Cerebellar cortex (tissue), 1 donor: ENCODE data around the gene DNAH3.
"Not testable (repeated sequence)": the region's sequence is repeated elsewhere in the genome, so short reads cannot be mapped to it uniquely, and the experiment has no call there.

Source experiments
- DNase-seq: peaks from one replicate; pipeline ENCODE4 v3.0.0-alpha.2; 2015; ENCODE audit warnings: low spot score

The DNAH3 gene

DNA sequence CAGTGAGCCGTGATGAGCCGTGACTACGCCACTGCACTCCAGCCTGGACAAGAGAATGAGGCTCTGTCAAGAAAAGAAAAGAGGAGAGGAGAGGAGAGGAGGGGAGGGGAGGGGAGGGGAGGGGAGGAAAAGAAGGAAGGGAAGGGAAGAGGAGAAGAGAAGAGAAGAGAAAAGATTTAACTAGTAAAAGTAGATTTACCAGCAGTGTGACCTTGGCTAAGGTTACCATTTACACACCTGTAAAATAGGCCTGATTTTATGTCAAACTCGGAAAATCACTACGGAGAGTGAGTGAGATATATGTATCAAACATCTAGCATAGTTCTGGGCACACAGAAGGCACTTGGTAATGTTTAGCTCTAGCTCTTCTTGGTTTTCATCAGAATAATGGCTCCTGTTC is 140.8 kb downstream of the DNAH3 start:
- no peak for DNase-seq

DNA sequence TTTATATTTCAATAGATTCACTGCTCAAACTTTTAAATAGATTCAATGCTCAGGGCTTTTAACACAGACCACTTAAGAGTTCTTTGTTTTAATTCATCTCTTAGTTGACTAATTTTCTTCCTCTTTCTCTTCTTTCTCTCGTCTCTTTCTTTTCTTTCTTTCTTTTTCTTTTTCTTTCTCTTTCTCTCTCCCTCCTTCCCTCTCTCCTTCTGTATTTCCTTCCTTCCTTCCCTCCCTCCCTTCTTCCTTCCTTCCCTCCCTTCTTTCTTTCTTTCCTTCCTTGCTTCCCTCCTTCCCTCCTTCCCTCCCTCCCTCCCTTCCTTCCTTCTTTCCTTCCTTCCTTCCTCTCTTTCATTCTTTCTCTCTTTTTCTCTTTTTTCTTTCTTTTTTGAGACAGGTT is 145.6 kb downstream of the DNAH3 start:
- no peak for DNase-seq

DNA sequence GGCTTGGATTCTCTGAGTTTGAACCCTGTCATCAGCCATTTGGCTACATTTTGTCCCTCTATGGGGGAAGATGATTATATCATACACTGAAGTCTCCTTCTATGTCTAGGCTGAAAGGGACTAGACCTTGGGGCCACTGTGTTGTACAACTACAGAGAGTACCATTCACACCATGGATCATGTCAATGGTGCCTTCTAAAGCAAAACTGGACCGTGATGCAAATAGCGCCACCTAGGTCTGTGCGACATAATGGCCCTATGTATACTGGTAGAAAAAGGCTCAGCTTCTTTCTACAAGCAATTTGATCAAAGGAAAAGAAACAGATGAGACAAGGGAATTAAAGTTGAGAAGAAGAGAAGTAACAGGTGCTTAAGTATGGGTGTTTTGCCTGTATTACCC is 149.4 kb downstream of the DNAH3 start:
- peak; percentile 22 for DNase-seq

DNA sequence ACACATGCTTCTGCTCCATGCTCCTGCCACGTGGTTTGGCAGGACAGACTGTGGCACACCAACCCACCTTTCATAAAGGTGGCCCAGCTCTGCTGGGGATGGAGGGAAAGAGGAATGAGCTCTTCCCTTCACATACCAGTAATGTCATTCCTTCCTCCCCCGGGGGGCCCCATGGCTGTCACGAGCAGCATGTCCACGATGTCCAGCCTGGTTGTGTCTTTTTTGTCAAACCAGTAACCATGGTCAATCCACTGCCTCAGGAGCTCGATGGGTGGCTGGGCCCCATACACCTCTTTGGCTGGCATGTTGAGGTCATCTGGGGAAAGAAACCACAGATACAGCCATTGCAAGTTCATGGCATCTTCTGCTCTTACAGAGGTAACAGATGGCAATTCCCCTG is 153.5 kb downstream of the DNAH3 start:
- no peak for DNase-seq

DNA sequence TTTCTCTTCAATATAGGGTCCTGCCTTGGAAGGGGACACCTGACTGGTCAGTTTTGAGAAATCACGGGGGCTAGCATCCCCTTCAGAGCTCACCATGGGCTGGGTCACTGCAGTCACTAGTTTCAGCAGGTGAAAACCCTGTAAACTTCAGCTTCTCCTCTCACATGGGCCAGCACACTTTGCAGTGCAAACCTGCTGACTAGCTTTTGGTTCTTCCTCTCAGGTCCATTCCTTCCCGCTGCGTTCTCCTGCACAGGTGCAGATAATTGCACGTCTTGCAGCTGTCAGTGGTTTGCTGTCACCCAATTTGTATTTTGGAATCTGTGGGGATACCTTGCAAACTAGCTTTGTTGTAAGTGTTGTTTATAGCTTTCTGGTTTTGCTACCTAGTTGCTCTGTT is 154.9 kb downstream of the DNAH3 start:
- no peak for DNase-seq

DNA sequence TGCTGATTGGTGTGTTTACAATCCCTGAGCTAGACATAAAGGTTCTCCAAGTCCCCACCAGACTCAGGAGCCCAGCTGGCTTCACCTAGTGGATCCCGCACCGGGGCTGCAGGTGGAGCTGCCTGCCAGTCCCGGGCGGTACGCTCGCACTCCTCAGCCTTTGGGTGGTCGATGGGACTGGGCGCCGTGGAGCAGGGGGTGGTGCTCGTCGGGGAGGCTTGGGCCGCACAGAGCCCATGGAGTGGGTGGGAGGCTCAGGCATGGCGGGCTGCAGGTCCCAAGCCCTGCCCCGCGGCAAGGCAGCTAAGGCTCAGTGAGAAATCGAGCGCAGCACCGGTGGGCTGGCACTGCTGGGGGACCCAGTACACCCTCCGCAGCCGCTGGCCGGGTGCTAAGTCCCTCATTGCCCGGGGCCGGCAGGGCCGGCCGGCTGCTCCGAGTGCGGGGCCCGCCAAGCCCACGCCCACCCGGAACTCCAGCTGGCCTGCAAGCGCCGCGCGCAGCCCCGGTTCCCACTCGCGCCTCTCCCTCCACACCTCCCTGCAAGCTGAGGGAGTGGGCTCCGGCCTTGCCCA is 161.1 kb downstream of the DNAH3 start:
- DNase-seq, result not testable (repeated sequence)

DNA sequence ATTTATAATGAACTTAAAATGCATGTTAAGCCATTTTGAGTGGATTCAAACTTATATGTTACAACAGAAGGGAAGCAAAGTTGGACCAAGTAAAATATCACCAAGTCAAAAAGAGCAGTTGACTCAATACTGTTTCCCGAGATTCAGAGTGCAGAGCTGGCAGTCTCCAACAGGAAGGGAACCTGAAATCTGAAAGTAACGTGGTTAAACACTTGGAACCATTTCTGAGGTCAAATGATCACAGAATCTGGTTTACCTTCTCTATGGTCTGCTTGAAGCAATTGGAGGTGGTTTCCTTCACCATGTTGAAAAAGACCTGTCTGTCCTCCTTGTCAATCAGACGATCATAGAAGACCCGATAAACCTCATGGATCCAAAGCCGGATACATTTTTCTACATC is 163.6 kb downstream of the DNAH3 start:
- DNase-seq, result no peak

DNA sequence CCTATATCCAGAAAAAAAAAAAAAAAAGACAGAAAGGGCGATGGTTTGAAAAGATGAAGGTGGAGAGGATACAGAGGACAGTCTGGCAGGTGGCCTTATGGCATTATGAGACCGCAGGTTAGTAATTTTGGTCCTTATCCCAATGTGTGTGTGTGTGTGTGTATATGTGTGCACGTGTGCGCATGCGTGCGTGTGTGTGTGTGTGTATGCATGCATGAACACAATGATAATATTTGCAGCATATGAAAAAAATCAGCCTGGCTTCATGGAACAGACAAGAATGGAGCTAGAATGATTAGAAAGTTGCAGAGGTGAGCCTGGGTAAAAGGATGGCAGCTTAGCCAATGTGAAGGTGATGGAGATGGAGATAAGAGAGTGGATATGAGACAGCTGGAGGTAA is 166.6 kb downstream of the DNAH3 start:
- DNase-seq, result no peak

DNA sequence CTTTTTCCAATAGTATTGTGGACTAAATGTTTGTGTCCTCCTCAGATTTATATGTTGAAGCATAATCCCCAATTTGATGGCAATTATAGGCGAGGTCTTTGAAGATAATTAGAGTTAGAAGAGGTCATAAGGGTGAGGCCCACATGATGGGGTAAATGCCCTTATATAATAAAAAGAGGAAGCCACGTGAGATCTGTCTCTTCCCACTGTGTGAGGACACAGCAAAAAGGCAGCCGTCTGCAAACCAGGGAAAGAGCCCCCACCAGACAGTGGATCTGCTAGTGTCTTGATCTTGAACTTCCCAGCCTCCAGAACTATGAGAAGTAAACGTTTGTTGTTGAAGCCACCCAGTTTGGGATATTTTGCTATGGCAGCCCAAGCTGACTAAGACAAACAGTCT is 174.1 kb downstream of the DNAH3 start:
- DNase-seq, result no peak

DNA sequence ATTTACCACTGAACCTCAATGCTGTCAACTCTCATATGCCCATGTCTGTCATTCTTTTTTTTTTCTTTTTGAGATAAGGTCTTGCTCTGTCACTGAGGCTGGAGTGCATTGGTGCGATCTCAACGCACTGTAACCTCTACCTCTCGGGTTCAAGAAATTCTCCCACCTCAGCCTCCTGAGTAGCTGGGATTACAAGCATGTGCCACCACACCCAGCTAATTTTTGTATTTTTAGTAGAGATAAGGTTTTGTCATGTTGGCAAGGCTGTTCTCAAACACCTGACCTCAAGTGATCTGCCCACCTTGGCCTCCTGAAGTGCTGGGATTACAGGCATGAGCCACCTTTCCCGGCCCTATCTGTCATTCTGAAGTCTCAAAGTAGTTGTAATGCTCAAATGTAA is 177.4 kb downstream of the DNAH3 start:
- DNase-seq, result not testable (repeated sequence)

DNA sequence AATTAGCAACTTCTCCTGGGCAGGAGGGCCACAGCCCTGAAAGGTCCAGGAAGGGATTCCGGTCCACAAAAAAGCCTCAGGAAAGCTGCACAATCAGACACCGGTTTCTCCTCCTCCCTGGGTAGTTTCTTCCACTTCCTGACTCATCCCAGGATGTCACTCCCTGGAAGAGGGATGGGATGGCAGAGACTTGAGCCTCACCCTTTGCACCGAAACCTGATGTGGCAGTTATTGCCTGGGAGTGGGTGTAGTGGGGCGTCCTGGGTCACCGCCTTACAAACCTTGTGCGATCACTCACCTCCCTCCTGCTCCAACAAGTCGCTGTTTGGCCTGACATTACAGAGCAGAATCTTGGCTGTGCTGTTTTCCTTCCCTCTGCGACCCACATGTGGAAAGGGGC is 179.2 kb downstream of the DNAH3 start:
- DNase-seq, result no peak

DNA sequence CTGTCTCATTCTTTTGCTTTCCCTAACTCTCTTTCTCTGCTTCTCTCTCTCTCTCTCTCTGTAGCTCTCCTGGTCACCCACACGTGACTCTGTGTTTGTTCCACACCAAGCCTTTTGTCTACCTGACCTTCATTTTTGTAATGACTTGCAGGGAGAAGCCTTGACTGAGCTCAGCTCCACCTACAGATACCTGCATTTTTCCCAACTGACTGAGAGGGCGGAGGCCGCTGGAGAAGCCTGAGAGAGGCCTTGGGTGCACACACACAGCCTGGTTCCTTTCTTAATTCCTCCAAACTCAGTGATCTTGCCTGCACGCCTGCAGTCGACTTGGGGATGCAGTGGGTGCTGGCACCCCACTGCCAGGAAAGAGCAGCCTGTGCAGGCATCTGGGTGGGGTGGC is 181.3 kb downstream of the DNAH3 start:
- no peak for DNase-seq

DNA sequence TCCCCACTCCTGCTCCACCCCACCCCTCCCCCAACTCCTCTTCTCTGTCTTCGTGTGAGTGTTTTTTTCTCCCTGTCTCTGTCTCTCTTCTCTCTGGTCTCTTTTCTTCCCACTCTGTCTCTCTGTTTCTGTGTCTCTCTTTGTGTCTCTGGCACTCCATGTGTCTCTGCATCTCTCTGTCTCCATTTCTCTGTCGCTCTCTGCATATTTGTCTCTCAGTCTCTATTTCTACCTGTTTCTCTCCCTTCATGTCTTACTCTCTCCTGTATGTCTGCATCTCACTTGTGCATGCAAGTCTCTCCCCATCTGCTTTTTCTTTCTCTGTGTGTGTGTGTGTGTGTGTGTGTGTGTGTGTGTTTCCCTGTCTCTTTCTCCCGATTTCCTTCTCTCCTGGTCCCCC is 181.9 kb downstream of the DNAH3 start:
- no peak for DNase-seq

DNA sequence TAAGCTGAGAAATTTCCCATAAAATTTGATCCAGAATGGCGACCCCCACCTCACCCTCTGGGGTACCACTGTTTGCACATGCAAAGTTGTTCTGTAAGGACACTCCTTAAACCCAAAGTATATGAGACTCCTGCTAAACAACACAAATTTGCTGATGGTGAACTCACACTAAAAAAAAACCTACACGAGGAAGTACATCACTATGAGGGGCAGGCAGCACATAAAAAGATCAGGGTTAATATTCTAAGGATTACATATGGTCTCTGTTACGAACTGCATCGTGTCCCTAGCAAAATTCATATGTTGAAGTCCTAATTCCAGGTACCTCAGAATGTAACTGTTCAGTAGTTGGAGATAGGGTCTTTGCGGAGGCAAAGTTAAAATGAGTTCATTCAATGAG is 189.7 kb downstream of the DNAH3 start:
- no peak for DNase-seq

DNA sequence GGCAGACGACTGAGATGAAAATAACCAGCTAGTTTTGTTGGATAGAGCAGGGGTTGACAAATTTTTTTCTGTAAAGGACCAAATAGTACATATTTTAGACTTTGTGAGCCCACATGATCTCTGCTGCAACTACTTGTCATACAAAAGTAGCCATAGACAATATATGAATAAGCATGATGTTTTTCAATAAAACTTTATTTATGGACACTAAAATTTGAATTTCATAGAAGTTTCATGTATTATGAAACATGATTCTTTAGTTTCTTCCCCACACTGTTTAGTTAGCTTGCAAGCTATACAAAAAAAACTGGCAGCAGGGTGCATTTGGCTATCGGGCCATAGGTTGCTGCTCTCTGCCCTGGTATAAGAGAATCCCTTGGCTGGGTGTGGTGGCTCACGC is 193.5 kb downstream of the DNAH3 start:
- DNase-seq, result no peak

DNA sequence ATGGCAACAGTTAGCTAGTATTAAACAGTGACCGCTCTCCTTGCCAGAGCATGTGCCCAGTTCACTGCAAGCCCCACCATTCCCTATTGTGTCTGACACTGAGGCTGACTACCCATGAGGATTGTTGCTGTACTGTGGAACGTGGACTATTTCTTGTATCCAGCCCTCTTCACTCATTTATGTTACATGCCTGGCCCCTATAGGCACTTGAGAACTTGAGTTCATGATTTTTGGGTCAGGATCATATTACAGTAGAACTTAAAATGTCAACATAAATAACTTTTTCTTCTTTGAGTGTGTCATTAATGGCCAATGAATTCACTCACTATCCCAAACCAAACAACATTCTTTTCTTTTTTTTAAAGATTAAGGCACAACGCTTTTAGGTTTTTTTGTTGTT is 194.3 kb downstream of the DNAH3 start:
- no peak for DNase-seq

DNA sequence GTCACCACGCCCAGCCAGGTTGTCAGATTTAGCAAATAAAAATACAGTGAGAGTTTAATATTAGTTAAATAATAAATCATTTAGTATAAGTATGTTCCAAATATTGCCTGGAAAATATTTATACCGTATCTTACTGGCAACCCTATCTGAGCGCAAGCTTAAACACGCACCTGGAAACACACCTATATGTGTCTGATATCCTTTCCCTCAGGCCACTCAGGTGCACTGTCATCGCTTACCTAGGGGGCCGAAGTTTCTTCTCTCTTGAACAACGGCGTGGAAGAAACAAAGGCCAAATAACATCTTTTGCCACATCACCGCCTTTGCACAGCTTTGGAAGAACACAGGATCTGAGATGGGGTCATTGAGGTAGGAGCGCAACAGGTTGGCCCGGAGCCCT is 196.1 kb downstream of the DNAH3 start:
- no peak for DNase-seq

DNA sequence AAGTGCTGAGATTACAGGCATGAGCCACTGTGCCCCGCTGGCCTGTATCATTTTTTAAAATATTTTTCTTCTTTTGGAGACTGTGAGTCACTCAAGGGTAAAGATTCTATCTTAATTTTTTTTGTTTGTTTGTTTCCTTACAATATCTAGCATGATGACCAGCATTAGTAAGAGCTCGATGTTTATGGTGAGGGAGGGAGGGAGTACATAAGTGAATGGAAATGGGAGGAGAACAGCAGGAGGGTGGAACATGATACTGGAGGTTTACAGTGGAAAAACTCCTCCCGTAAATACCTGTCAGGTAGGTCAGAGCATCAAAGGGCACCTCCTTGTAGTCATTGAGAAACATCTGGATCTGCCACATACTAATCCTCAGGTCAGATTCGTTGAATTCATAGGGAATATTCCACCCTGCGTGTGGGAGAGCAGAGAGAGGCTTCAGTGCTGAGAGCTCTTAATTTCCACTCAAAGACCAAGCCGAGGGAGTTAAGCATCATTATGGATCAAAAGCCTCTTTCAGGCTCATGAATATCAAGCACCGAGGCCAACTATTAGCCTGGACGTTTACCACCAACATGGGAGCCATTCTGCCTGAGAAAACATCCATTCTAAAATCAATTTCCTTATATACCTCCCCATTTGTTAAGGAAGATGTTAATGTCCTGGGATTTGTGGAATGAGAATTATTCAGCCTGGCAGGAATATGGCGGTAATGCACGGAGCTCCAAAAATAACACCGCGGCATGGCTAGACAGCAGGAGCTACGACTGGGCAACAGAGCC is 198.3 kb downstream of the DNAH3 start:
- no peak for DNase-seq

DNA sequence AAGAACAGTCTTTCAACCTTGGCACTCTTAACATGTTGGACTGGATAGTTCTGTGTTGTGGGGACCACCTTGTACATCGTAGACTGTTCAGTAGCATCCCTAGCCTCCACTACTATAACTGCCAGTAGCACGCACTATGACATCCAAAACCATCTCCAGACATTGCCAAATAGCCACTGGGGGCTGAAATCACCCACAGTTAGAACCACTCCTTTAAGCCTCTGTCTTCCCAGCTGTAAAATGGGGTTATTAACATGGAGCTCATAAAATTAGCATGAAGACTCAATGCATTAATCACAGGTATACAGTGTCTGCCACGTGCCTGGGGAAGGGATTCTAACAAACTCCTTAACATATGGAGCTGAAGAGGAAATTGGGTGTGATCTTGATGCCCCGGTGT is 200.4 kb downstream of the DNAH3 start:
- DNase-seq, result no peak

DNA sequence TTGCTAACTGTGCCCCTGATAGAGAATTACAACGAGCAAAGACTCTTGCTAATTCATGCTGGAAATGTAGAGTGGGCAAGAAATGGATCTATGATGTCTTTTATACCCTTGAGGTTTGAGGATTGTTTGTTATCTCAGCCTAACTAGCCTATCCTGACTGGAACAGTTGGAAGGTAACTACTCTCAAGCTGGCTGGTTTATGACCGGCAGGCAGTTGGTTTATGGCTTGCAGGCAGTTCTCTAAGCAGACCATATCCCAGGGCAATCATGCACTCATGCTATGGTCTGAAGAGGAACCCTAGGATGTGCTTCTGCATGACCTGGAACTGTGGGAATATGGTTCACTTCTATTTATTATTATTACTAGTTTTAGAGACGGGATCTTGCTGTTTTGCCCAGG is 201.0 kb downstream of the DNAH3 start:
- no peak for DNase-seq

DNA sequence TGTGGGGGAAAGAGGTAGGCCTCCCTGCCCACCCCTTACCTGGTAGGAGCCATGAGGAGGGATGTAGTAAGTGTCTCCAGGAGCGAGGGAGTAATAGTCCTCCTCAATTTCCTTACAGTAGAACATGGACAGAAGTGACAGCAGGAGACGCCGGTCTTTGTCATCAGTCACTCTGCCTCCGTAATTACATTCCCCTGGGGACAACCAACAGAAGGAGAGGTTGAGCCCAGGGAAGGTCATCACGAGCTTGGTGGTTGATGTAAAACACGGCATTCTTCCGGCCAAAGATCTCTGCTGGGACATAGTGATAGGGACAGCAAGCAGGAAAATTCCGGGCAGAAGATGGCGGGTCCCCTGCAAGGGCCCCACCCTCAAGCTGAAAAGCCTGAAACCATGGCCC is 202.2 kb downstream of the DNAH3 start:
- no peak for DNase-seq

DNA sequence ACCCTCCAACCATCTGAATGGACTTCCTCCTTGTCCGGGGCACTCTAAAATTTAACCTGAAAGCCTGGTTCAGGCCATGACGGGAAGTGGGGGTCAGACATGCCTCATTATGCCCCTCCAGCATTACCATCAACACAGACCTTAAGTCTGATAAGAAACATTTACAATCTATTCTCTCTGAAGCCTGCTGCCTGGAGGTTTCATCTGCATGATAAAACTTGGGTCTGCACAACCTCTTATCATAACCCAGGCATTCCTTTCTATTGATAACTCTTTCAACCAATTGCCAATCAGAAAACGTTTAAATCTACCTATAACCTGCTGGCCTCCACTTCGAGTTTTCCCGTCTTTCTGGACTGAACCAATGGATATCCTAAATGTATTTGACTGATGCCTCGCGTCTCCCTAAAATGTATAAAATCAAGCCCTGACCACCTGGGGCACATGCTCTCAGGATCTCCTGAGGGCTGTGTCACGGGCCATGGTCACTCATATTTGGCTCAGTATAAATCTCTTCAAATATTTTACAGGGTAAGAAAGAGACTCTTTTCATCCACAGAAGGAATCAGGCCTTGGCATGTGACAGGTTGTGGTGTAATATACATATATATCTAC is 204.5 kb downstream of the DNAH3 start:
- DNase-seq, result no peak

DNA sequence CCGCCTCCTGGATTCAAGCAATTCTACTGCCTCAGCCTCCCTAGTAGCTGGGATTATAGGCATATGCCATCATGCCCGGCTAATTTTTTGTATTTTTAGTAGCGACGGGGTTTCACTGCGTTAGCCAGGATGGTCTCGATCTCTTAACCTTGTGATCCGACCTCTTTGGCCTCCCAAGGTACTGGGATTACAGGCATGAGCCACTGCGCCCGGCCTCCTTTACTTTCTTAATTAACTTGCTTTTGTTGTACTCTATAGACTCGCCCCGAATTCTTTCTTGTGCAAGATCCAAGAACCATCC is 205.1 kb downstream of the DNAH3 start:
- not testable (repeated sequence) for DNase-seq
